K562 (cell line): ENCODE data around the gene BCKDK. TPM values are rescaled to one million over a fixed set of nuclear protein-coding genes. Genes with fewer than 3 reads are reported as not detected.
A peak's percentile ranks its signal among the peaks of the same experiment; 100 is the strongest.

Source experiments
- BHLHE40 ChIP-seq: IDR thresholded peaks from 2 replicates; pipeline ENCODE4 v1.6.1; 2011; ENCODE audit warnings: low read length, improper control_type of control experiment
- CAMTA2 ChIP-seq: fragments of 250-450 bp; sonication (Bioruptor Pico); conservative IDR thresholded peaks from 2 replicates; pipeline ENCODE4 v1.5.1; 2022
- DDX20 ChIP-seq: fragments of 450-650 bp; IDR thresholded peaks from 2 replicates; pipeline ENCODE4 v1.6.1; 2016; ENCODE audit warnings: missing genetic modification characterization, low read depth, mild to moderate bottlenecking, missing compliant biosample characterization, moderate library complexity
- DMBX1 ChIP-seq: fragments of 250-450 bp; sonication (Bioruptor Pico); IDR thresholded peaks from 2 replicates; pipeline ENCODE4 v1.8.0; 2022; ENCODE audit warnings: inconsistent platforms, mild to moderate bottlenecking, moderate library complexity, borderline replicate concordance
- GABPA ChIP-seq: fragments of 200-800 bp; sonication (Bioruptor generic); conservative IDR thresholded peaks from 2 replicates; pipeline ENCODE4 v1.6.1; 2016; ENCODE audit warnings: low read depth, missing genetic modification characterization, missing compliant biosample characterization
- HDAC8 ChIP-seq: fragments of 450-650 bp; IDR thresholded peaks from 2 replicates; pipeline ENCODE4 v1.6.1; 2016; ENCODE audit warnings: mild to moderate bottlenecking, missing genetic modification characterization, moderate library complexity, missing compliant biosample characterization
- HSF4 ChIP-seq: fragments of 250-450 bp; sonication (Bioruptor Pico); IDR thresholded peaks from 2 replicates; pipeline ENCODE4 v2.1.2; 2022; ENCODE audit warnings: mild to moderate bottlenecking, moderate library complexity, borderline replicate concordance
- KLF13 ChIP-seq: fragments of 450-650 bp; IDR thresholded peaks from 2 replicates; pipeline ENCODE4 v1.6.1; 2016; ENCODE audit warnings: missing genetic modification characterization, low read depth, mild to moderate bottlenecking, missing compliant biosample characterization, moderate library complexity, borderline replicate concordance
- MCM2 ChIP-seq: fragments of 450-650 bp; IDR thresholded peaks from 2 replicates; pipeline ENCODE4 v1.6.1; 2017; ENCODE audit warnings: low read depth, mild to moderate bottlenecking
- NFIX ChIP-seq: fragments of 250-450 bp; sonication (Bioruptor Pico); IDR thresholded peaks from 2 replicates; pipeline ENCODE4 v1.4.0; 2020; ENCODE audit warnings: low read depth, mild to moderate bottlenecking, moderate library complexity
- NFRKB ChIP-seq: fragments of 450-650 bp; IDR thresholded peaks from 2 replicates; pipeline ENCODE4 v1.6.1; 2016; ENCODE audit warnings: low read depth
- NR4A1 ChIP-seq, 2 experiments: fragments of 250-450 bp in 1 of 2; fragments of 450-650 bp in 1 of 2; sonication (Bioruptor Pico) in 1 of 2; IDR thresholded peaks; 2 replicates each; pipeline versions ENCODE4 v1.4.0 to v1.6.1; 2016 to 2020; ENCODE audit warnings: mild to moderate bottlenecking in 2 of 2, missing compliant biosample characterization in 1 of 2, missing genetic modification characterization in 1 of 2, moderate library complexity in 1 of 2
- TEAD2 ChIP-seq: fragments of 450-650 bp; IDR thresholded peaks from 2 replicates; pipeline ENCODE4 v1.6.1; 2016; ENCODE audit warnings: missing genetic modification characterization, control low read depth, missing compliant biosample characterization
- ZBTB17 ChIP-seq: fragments of 450-650 bp; formaldehyde crosslinking; IDR thresholded peaks from 2 replicates; pipeline ENCODE4 v1.4.0; 2020; ENCODE audit warnings: mild to moderate bottlenecking
- ZNF165 ChIP-seq: fragments of 250-450 bp; sonication (Bioruptor Pico); IDR thresholded peaks from 2 replicates; pipeline ENCODE4 v1.4.0; 2020; ENCODE audit warnings: borderline replicate concordance
- ZNF316 ChIP-seq: fragments of 450-650 bp; IDR thresholded peaks from 2 replicates; pipeline ENCODE4 v1.6.1; 2016
- ZNF324 ChIP-seq: fragments of 250-450 bp; sonication (Bioruptor Pico); IDR thresholded peaks from 2 replicates; pipeline ENCODE4 v1.4.0; 2020; ENCODE audit warnings: mild to moderate bottlenecking
- ZNF695 ChIP-seq: fragments of 450-650 bp; formaldehyde crosslinking; IDR thresholded peaks from 2 replicates; pipeline ENCODE4 v1.4.0; 2020; ENCODE audit warnings: mild to moderate bottlenecking, moderate library complexity
- polyA plus RNA-seq, 8 experiments: library from polyadenylated mRNA; depleted of rRNA in 4 of 8; stranded (reverse) in 5 of 8; unstranded in 3 of 8; fragments of >200 nt; fragmentation: Nextera tagmentation in 2 of 8; fragmentation: Illumina TruSeq in 1 of 8; extraction: Ambion mirVana in 2 of 8; extraction: Trizol in 1 of 8; gene quantifications; 2 replicates each; pipeline versions ENCODE4 v1.2.1 to v1.2.3, GENCODE V29; 2011 to 2014; ENCODE audit warnings: inconsistent platforms in 1 of 8, missing spikeins in 1 of 8
- total RNA-seq, 7 experiments: library from RNA; depleted of rRNA in 6 of 7; stranded (reverse); fragments of >200 nt in 6 of 7; fragmentation: Illumina TruSeq in 2 of 7; extraction: Trizol in 2 of 7; gene quantifications; 2 replicates each; pipeline versions ENCODE4 v1.2.1 to v1.2.3, GENCODE V29; 2011 to 2021; ENCODE audit warnings: low replicate concordance in 1 of 7
- TF ChIP-seq, protein P1 (sequence below): sonication (generic); formaldehyde crosslinking; IDR thresholded peaks from 2 replicates; pipeline ENCODE4 v1.8.0; 2022; ENCODE audit warnings: mild to moderate bottlenecking, missing genetic modification reagents
- TF ChIP-seq, protein P2 (sequence below): fragments of 450-650 bp; formaldehyde crosslinking; IDR thresholded peaks from 2 replicates; pipeline ENCODE4 v1.4.0; 2020; ENCODE audit warnings: mild to moderate bottlenecking, moderate library complexity
- TF ChIP-seq, protein P3 (sequence below): fragments of 450-650 bp; IDR thresholded peaks from 2 replicates; pipeline ENCODE4 v1.6.1; 2018; ENCODE audit not compliant: partially characterized antibody

The BCKDK gene
- total and polyA plus RNA-seq, 9 of the 15 experiments (the other 6 are each of a cell fraction or from before 2014, with no cell fraction given) = 0.58 to 34.8 (median 13.1) TPM

DNA sequence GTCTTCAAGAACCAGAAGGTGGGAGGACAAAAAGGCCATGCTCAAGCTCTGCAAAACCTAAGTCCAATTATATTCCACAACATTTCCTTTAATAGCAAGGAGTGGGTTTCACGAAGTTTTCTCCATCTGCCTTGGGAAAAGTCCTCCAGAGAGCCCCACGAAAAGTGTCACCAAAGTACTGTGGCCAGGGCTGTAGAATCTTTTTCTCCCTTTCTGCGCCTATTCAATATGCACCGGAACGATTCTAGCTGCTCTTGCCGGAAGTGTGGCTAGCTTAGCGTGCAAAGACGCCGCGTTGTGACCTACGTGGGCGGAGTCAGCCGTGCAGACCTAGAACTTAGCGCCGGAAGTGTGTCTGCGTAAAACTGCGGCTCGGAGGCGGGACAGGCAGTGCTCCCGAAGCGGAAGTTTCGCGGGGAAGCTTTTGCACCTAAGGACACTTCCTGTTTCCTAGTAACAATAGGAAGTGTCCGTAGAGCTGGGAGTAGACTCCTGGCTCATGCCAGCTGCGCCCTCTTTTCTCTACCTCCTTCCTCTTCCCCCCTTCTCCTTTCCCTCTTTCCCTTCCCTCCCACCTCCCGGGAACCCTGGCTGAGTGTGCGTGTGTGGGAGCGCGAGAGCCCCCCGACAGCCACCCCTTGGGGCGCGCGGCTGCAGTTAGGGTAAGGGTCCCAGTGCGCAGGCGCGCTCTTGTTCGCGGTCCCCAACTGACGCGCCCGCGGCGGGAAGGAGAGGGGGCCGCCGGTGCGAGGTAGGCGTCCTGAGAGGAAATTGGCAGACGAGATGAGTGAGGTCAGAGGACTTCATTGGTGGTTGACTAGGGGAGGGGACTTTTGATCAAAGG is 34.0 kb upstream of the BCKDK start, which contains the start of the genes ZNF646 and ZNF668 (continued):
- no peak for TF ChIP-seq TEAD2 (tag)
- TF ChIP-seq MCM2 = no peak
- no peak for TF ChIP-seq ZNF165
- no peak for TF ChIP-seq ZNF695
- TF ChIP-seq NFIX (CRISPR knock-in tag) = no peak
- TF ChIP-seq BHLHE40 = no peak
- no peak for TF ChIP-seq ZNF316
- TF ChIP-seq DMBX1 (CRISPR knock-in tag) = peak; percentile 39; the same call in 1 of the 2 replicates
- TF ChIP-seq, protein P1, sequence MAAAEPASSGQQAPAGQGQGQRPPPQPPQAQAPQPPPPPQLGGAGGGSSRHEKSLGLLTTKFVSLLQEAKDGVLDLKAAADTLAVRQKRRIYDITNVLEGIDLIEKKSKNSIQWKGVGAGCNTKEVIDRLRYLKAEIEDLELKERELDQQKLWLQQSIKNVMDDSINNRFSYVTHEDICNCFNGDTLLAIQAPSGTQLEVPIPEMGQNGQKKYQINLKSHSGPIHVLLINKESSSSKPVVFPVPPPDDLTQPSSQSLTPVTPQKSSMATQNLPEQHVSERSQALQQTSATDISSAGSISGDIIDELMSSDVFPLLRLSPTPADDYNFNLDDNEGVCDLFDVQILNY (CRISPR knock-in tag) = peak; percentile 53; the same call in 1 of the 2 replicates
- TF ChIP-seq NR4A1 (CRISPR knock-in tag; IDR thresholded peaks at IDR 0.05) = no peak
- no peak for TF ChIP-seq NR4A1 (tag; IDR thresholded peaks at IDR 0.05)
- TF ChIP-seq, protein P2, sequence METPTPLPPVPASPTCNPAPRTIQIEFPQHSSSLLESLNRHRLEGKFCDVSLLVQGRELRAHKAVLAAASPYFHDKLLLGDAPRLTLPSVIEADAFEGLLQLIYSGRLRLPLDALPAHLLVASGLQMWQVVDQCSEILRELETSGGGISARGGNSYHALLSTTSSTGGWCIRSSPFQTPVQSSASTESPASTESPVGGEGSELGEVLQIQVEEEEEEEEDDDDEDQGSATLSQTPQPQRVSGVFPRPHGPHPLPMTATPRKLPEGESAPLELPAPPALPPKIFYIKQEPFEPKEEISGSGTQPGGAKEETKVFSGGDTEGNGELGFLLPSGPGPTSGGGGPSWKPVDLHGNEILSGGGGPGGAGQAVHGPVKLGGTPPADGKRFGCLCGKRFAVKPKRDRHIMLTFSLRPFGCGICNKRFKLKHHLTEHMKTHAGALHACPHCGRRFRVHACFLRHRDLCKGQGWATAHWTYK (CRISPR knock-in tag) = no peak; the same call in 1 of the 2 replicates
- TF ChIP-seq, protein P3, sequence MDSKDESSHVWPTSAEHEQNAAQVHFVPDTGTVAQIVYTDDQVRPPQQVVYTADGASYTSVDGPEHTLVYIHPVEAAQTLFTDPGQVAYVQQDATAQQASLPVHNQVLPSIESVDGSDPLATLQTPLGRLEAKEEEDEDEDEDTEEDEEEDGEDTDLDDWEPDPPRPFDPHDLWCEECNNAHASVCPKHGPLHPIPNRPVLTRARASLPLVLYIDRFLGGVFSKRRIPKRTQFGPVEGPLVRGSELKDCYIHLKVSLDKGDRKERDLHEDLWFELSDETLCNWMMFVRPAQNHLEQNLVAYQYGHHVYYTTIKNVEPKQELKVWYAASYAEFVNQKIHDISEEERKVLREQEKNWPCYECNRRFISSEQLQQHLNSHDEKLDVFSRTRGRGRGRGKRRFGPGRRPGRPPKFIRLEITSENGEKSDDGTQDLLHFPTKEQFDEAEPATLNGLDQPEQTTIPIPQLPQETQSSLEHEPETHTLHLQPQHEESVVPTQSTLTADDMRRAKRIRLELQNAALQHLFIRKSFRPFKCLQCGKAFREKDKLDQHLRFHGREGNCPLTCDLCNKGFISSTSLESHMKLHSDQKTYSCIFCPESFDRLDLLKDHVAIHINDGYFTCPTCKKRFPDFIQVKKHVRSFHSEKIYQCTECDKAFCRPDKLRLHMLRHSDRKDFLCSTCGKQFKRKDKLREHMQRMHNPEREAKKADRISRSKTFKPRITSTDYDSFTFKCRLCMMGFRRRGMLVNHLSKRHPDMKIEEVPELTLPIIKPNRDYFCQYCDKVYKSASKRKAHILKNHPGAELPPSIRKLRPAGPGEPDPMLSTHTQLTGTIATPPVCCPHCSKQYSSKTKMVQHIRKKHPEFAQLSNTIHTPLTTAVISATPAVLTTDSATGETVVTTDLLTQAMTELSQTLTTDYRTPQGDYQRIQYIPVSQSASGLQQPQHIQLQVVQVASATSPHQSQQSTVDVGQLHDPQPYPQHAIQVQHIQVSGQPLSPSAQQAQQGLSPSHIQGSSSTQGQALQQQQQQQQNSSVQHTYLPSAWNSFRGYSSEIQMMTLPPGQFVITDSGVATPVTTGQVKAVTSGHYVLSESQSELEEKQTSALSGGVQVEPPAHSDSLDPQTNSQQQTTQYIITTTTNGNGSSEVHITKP = peak; percentile 26
- TF ChIP-seq KLF13 = peak; percentile 80; the same call in 1 of the 2 replicates
- no peak for TF ChIP-seq ZNF324 (CRISPR knock-in tag)
- TF ChIP-seq ZBTB17 (CRISPR knock-in tag) = no peak; the same call in 1 of the 2 replicates
- no peak for TF ChIP-seq HSF4 (CRISPR knock-in tag)
- no peak for TF ChIP-seq HDAC8
- TF ChIP-seq DDX20 = no peak
- peak; percentile 99 for TF ChIP-seq GABPA
- TF ChIP-seq NFRKB = peak; percentile 40; the same call in 1 of the 2 replicates
- no peak for TF ChIP-seq CAMTA2
